Measurements from ENCODE around the gene DHRS11.
"Not testable (repeated sequence)": the region's sequence is repeated elsewhere in the genome, so short reads cannot be mapped to it uniquely, and the experiment has no call there.

Gene DHRS11

GRCh38 chr17:36593656-36594316 lies 2.1 kb downstream of the DHRS11 start:
- DNase-seq (ENCODE audit: low read depth in 2 of 3, low spot score in 1 of 3): no peak

- DNase-seq (ENCODE audit: low read depth in 2 of 3, low spot score in 1 of 3): no peak
Observed at GRCh38 chr17:36594626-36595401, 3.1 kb downstream of the DHRS11 start.

- DNase-seq (ENCODE audit: low read depth in 2 of 3, low spot score in 1 of 3): no peak
Observed at GRCh38 chr17:36597226-36597625, 5.5 kb downstream of the DHRS11 start.

- DNase-seq (ENCODE audit: low read depth in 2 of 3, low spot score in 1 of 3): no peak
Observed at GRCh38 chr17:36597866-36598777, 6.4 kb downstream of the DHRS11 start.

- DNase-seq (ENCODE audit: low read depth in 2 of 3, low spot score in 1 of 3): no peak
Observed at GRCh38 chr17:36598951-36599401, 7.3 kb downstream of the DHRS11 start.

GRCh38 chr17:36599546-36600250 lies 8.0 kb downstream of the DHRS11 start:
- DNase-seq (ENCODE audit: low read depth in 2 of 3, low spot score in 1 of 3): no peak

- DNase-seq (ENCODE audit: low read depth in 2 of 3, low spot score in 1 of 3): no peak
Observed at GRCh38 chr17:36600465-36600864, 8.8 kb downstream of the DHRS11 start.

- DNase-seq (ENCODE audit: low read depth in 2 of 3, low spot score in 1 of 3): no peak
Observed at GRCh38 chr17:36600936-36601302, 9.2 kb downstream of the DHRS11 start.

GRCh38 chr17:36601303-36602029 lies 9.8 kb downstream of the DHRS11 start, which contains the start of gene MRM1:
Gene MRM1 (plus strand): TSS chr17:36601583. CDS start chr17:36601811, 228 bp downstream.
- DNase-seq (ENCODE audit: low read depth in 2 of 3, low spot score in 1 of 3): peak; percentile 84 to 91 (median 87)

GRCh38 chr17:36602030-36602748 lies 10.5 kb downstream of the DHRS11 start:
- DNase-seq (ENCODE audit: low read depth in 2 of 3, low spot score in 1 of 3): no peak

- DNase-seq (ENCODE audit: low read depth in 2 of 3, low spot score in 1 of 3): peak; percentile 41 to 65 (median 59)
Observed at GRCh38 chr17:36602924-36603384, 11.3 kb downstream of the DHRS11 start.

- DNase-seq (ENCODE audit: low read depth in 2 of 3, low spot score in 1 of 3): not testable (repeated sequence)
Observed at GRCh38 chr17:36605028-36605427, 13.3 kb downstream of the DHRS11 start.

- DNase-seq (ENCODE audit: low read depth in 2 of 3, low spot score in 1 of 3): no peak
Observed at GRCh38 chr17:36608280-36608679, 16.6 kb downstream of the DHRS11 start.

GRCh38 chr17:36608794-36609497 lies 17.3 kb downstream of the DHRS11 start:
- no peak for DNase-seq (ENCODE audit: low read depth in 2 of 3, low spot score in 1 of 3)

GRCh38 chr17:36609498-36609862 lies 17.8 kb downstream of the DHRS11 start:
- DNase-seq (ENCODE audit: low read depth in 2 of 3, low spot score in 1 of 3): no peak

- DNase-seq (ENCODE audit: low read depth in 2 of 3, low spot score in 1 of 3): no peak
Observed at GRCh38 chr17:36610474-36610873, 18.8 kb downstream of the DHRS11 start.

GRCh38 chr17:36611345-36612072 lies 19.8 kb downstream of the DHRS11 start:
- no peak for DNase-seq (ENCODE audit: low read depth in 2 of 3, low spot score in 1 of 3)

GRCh38 chr17:36612323-36612722 lies 20.6 kb downstream of the DHRS11 start:
- no peak for DNase-seq (ENCODE audit: low read depth in 2 of 3, low spot score in 1 of 3)
